Subcutaneous abdominal adipose tissue (tissue), 5 donors: Measurements from ENCODE around the gene MSRB1.

Source experiments
- H3K27ac ChIP-seq: one replicate; pipeline ENCODE4 v1.7.0; 2013; ENCODE audit warnings: low read depth, mild to moderate bottlenecking, inconsistent platforms, low read length, moderate library complexity
- H3K27me3 ChIP-seq, 5 donors: one replicate each; pipeline ENCODE4 v1.7.0; 2013; ENCODE audit warnings: low read length in 5 of 5, inconsistent platforms in 1 of 5; ENCODE audit not compliant: control insufficient read depth in 5 of 5, insufficient read depth in 4 of 5
- H3K36me3 ChIP-seq, 5 donors: one replicate each; pipeline ENCODE4 v1.7.0; 2013; ENCODE audit warnings: low read length in 5 of 5; ENCODE audit not compliant: control insufficient read depth in 5 of 5, insufficient read depth in 5 of 5
- H3K4me1 ChIP-seq, 5 donors: one replicate each; pipeline ENCODE4 v1.7.0; 2013; ENCODE audit warnings: low read length in 5 of 5, mild to moderate bottlenecking in 3 of 5, moderate library complexity in 1 of 5; ENCODE audit not compliant: control insufficient read depth in 5 of 5, insufficient read depth in 5 of 5
- H3K4me3 ChIP-seq, 5 donors: one replicate each; pipeline ENCODE4 v1.7.0; 2013; ENCODE audit warnings: low read length in 5 of 5, low read depth in 1 of 5
- H3K9ac ChIP-seq, 5 donors: one replicate each; pipeline ENCODE4 v1.7.0; 2013; ENCODE audit warnings: low read length in 5 of 5, mild to moderate bottlenecking in 4 of 5, moderate library complexity in 3 of 5
- H3K9me3 ChIP-seq, 5 donors: one replicate each; pipeline ENCODE4 v1.7.0; 2013; ENCODE audit warnings: low read length in 5 of 5; ENCODE audit not compliant: control insufficient read depth in 5 of 5
- donor health status: healthy.
- donor health status: healthy.
- donor health status: healthy.
- donor health status: healthy.
- donor health status: healthy.

Gene MSRB1

GRCh38 chr16:1979271-1980029 lies 36.5 kb upstream of the MSRB1 start:
- Histone ChIP-seq H3K4me3 (no peak overlapping the region), H3K36me3 (peaks cover 0 to 44% (median 43%) of the 10 kb centered on the region in 5 donors), H3K9ac (no peak overlapping the region), H3K27ac (no peak overlapping the region), H3K4me1 (peaks cover 0 to 24% (median 14%) of the 10 kb centered on the region in 5 donors), H3K27me3 (peaks cover 19 to 55% (median 46%) of the 10 kb centered on the region in 5 donors), H3K9me3 (no peaks in the 10 kb centered on the region)

DNA sequence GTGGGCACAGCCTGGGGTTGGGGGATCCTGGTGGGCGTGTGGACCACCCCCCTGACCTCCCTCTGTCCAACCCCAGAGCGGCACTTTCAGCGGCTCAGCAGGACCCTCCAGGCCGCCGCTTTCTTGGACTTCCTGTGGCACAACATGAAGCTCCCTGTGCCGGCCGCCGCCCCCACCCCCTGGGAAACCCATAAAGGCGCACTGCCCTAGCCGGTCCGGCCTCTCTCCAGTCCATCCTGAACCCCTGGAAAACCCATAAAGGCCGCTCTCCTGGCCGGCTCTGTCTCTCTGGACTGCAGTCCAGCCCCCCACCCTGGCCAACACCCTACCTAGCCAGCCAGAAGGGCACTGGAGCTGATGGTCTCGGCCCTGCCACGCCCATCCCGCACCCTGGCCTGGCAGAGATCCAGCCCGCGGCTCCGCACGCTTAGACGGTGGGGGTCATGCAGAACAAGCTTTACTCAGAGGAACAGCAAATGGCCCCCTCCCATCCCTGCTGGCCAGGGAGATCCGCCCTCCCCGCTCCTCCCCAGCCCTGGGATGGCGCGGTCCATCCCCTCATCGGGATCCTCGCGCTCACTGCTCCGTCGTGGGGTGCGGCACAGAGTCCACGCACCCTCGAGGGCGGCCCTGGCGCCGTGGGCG lies 35.6 kb upstream of the MSRB1 start:
- H3K4me3 ChIP-seq = no peak overlapping the region
- no peak overlapping the region for H3K27ac ChIP-seq
- no peaks in the 10 kb centered on the region for H3K9me3 ChIP-seq
- peaks cover 19 to 58% (median 46%) of the 10 kb centered on the region in 5 donors for H3K27me3 ChIP-seq
- peaks cover 0 to 23% (median 11%) of the 10 kb centered on the region in 5 donors for H3K4me1 ChIP-seq
- peaks cover 0 to 51% (median 48%) of the 10 kb centered on the region in 5 donors for H3K36me3 ChIP-seq
- H3K9ac ChIP-seq = no peak overlapping the region

DNA sequence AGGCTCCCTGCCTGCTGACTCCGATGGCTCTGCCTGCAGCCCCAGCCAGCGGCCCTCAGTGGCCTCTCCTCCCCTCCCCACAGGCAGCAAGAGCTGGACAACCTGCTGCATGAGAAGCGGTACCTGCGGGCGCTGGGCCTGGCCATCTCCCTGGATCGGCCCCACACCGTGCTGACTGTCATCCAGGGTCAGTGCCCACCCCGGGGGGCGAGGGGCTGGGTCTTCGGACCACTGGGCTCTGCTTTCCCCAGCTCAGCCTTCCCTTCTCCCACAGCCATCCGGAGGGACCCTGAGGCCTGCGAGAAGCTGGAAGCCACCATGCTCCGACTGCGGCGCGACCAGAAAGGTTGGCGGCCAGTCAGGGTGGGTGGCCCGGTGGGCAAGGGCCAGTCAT lies 34.9 kb upstream of the MSRB1 start:
- Histone ChIP-seq H3K9me3 (no peaks in the 10 kb centered on the region), H3K4me3 (no peak overlapping the region), H3K36me3 (peaks cover 0 to 51% (median 48%) of the 10 kb centered on the region in 5 donors), H3K27ac (no peak overlapping the region), H3K9ac (no peak overlapping the region), H3K4me1 (peaks cover 0 to 23% (median 11%) of the 10 kb centered on the region in 5 donors), H3K27me3 (peaks cover 19 to 58% (median 46%) of the 10 kb centered on the region in 5 donors)

DNA sequence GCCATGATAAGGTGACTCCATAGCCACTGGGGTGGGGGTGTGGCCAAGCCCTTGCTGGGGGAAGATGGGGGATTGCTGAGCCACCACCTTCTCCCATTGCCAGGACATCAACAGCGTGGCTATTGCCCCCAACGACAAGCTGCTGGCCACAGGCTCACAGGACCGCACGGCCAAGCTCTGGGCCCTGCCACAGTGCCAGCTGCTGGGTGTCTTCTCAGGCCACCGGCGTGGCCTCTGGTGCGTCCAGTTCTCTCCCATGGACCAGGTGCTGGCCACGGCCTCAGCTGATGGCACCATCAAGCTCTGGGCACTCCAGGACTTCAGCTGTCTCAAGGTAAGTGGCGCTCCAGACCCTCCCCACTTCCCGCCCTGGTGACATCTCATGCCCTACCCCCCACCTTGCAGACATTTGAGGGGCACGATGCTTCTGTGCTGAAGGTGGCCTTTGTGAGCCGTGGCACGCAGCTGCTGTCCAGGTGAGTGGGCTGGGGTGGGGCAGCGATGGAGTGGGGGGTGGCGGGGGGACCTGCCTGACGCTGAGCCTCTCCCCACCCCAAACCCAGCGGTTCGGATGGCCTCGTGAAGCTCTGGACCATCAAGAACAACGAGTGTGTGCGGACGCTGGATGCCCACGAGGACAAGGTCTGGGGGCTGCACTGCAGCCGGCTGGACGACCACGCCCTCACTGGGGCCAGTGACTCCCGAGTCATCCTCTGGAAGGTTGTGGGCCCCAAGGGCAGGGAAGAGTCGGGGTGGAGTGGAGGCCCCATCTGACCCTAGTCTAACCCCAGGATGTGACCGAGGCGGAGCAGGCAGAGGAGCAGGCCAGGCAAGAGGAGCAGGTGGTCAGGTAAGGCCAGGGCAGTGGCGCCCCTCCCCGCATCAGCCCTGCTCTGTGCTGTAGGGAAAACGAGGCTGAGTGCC lies 34.2 kb upstream of the MSRB1 start:
- H3K9me3 ChIP-seq = no peaks in the 10 kb centered on the region
- H3K27ac ChIP-seq = no peak overlapping the region
- peaks cover 1 to 29% (median 17%) of the 10 kb centered on the region in 5 donors for H3K4me1 ChIP-seq
- H3K9ac ChIP-seq = no peak overlapping the region
- H3K36me3 ChIP-seq = peaks cover 0 to 51% (median 48%) of the 10 kb centered on the region in 5 donors
- no peak overlapping the region for H3K4me3 ChIP-seq
- peaks cover 19 to 53% (median 44%) of the 10 kb centered on the region in 5 donors for H3K27me3 ChIP-seq

- Histone ChIP-seq H3K4me3 (no peak overlapping the region), H3K36me3 (peaks cover 0 to 51% (median 48%) of the 10 kb centered on the region in 5 donors), H3K27ac (no peak overlapping the region), H3K9me3 (no peaks in the 10 kb centered on the region), H3K4me1 (peaks cover 1 to 35% (median 22%) of the 10 kb centered on the region in 5 donors), H3K27me3 (peaks cover 16 to 50% (median 34%) of the 10 kb centered on the region in 5 donors), H3K9ac (no peak overlapping the region)
These were observed 33.2 kb upstream of the MSRB1 start for GRCh38 chr16:1976216-1976520.

GRCh38 chr16:1975432-1976215 lies 32.6 kb upstream of the MSRB1 start:
- H3K27me3 ChIP-seq = peaks cover 10 to 46% (median 28%) of the 10 kb centered on the region in 5 donors

DNA sequence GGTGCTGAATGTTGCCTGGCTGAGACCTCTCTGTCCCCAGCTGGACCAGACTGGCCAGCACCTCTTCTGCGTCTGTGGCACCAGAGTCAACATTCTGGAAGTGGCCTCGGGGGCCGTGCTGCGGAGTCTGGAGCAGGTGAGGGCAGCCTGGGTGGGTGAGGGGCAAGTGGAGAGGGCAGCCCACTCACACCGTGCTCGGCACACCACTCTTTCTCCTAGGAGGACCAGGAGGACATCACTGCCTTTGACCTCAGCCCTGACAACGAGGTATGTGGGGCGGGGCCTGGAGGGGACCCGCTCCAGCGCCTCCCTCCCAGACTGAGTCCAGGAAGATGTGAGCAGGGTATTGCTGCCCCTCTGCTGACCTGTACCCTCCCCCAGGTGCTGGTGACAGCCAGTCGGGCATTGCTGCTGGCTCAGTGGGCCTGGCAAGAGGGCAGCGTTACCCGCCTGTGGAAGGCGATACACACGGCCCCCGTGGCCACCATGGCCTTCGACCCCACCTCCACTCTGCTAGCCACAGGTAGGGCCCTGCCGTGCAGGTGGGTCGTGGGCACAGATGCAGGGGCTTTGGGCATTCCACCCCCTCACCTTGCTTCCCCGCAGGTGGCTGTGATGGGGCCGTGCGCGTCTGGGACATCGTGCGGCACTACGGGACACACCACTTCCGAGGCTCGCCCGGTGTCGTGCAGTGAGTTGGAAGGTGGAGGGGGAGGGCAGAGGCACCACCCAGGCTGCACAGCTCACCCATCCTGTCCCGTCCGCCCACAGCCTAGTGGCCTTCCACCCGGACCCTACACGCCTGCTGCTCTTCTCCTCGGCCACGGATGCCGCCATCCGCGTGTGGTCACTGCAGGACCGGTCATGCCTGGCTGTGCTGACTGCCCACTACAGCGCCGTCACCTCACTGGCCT lies 31.4 kb upstream of the MSRB1 start:
- Histone ChIP-seq H3K4me3 (no peak overlapping the region), H3K27ac (no peak overlapping the region), H3K9me3 (no peaks in the 10 kb centered on the region), H3K27me3 (peaks cover 1 to 34% (median 18%) of the 10 kb centered on the region in 5 donors), H3K9ac (no peak overlapping the region), H3K4me1 (peaks cover 3 to 30% (median 26%) of the 10 kb centered on the region in 5 donors), H3K36me3 (peaks cover 0 to 51% (median 48%) of the 10 kb centered on the region in 5 donors)

More at GRCh38 chr16:1975432-1976215, 32.6 kb upstream of the MSRB1 start:
- H3K27ac ChIP-seq = no peak overlapping the region
- no peak overlapping the region for H3K9ac ChIP-seq
- peaks cover 0 to 51% (median 48%) of the 10 kb centered on the region in 5 donors for H3K36me3 ChIP-seq
- H3K9me3 ChIP-seq = no peaks in the 10 kb centered on the region
- peaks cover 3 to 40% (median 27%) of the 10 kb centered on the region in 5 donors for H3K4me1 ChIP-seq
- no peak overlapping the region for H3K4me3 ChIP-seq

- Histone ChIP-seq H3K27me3 (peaks cover 0 to 28% (median 16%) of the 10 kb centered on the region in 5 donors), H3K9me3 (no peaks in the 10 kb centered on the region), H3K36me3 (peaks cover 0 to 49% (median 46%) of the 10 kb centered on the region in 5 donors), H3K4me1 (peaks cover 3 to 28% (median 25%) of the 10 kb centered on the region in 5 donors), H3K9ac (no peak overlapping the region), H3K4me3 (no peak overlapping the region), H3K27ac (no peak overlapping the region)
These were observed 30.6 kb upstream of the MSRB1 start for GRCh38 chr16:1973461-1974156.
